ENCODE measurements around the gene RBBP6.

GRCh38 chr16:24516900-24517669 lies 22.3 kb upstream of the RBBP6 start:
- TF ChIP-seq, protein P1, sequence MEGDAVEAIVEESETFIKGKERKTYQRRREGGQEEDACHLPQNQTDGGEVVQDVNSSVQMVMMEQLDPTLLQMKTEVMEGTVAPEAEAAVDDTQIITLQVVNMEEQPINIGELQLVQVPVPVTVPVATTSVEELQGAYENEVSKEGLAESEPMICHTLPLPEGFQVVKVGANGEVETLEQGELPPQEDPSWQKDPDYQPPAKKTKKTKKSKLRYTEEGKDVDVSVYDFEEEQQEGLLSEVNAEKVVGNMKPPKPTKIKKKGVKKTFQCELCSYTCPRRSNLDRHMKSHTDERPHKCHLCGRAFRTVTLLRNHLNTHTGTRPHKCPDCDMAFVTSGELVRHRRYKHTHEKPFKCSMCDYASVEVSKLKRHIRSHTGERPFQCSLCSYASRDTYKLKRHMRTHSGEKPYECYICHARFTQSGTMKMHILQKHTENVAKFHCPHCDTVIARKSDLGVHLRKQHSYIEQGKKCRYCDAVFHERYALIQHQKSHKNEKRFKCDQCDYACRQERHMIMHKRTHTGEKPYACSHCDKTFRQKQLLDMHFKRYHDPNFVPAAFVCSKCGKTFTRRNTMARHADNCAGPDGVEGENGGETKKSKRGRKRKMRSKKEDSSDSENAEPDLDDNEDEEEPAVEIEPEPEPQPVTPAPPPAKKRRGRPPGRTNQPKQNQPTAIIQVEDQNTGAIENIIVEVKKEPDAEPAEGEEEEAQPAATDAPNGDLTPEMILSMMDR (conservative IDR thresholded peaks at IDR 0.05; ENCODE audit: low read depth in 2 of 2) = peak; percentile 91 to 92
- TF ChIP-seq POLR2AphosphoS5 (IDR thresholded peaks at IDR 0.05; ENCODE audit: low read depth) (no peak), STAT1 (IDR thresholded peaks at IDR 0.05; ENCODE audit: unreplicated experiment) (no peak), CREB1 (CRISPR knock-in tag; IDR thresholded peaks at IDR 0.05; ENCODE audit: low read depth) (no peak), EZH2 (IDR thresholded peaks at IDR 0.05; ENCODE audit: low read depth, unreplicated experiment) (no peak), EZH2phosphoT487 (IDR thresholded peaks at IDR 0.05; ENCODE audit: unreplicated experiment) (no peak), ZNF114 (CRISPR knock-in tag; IDR thresholded peaks at IDR 0.05) (peak; percentile 78; the same call in 1 of the 2 replicates)
- TF ChIP-seq, protein P2, sequence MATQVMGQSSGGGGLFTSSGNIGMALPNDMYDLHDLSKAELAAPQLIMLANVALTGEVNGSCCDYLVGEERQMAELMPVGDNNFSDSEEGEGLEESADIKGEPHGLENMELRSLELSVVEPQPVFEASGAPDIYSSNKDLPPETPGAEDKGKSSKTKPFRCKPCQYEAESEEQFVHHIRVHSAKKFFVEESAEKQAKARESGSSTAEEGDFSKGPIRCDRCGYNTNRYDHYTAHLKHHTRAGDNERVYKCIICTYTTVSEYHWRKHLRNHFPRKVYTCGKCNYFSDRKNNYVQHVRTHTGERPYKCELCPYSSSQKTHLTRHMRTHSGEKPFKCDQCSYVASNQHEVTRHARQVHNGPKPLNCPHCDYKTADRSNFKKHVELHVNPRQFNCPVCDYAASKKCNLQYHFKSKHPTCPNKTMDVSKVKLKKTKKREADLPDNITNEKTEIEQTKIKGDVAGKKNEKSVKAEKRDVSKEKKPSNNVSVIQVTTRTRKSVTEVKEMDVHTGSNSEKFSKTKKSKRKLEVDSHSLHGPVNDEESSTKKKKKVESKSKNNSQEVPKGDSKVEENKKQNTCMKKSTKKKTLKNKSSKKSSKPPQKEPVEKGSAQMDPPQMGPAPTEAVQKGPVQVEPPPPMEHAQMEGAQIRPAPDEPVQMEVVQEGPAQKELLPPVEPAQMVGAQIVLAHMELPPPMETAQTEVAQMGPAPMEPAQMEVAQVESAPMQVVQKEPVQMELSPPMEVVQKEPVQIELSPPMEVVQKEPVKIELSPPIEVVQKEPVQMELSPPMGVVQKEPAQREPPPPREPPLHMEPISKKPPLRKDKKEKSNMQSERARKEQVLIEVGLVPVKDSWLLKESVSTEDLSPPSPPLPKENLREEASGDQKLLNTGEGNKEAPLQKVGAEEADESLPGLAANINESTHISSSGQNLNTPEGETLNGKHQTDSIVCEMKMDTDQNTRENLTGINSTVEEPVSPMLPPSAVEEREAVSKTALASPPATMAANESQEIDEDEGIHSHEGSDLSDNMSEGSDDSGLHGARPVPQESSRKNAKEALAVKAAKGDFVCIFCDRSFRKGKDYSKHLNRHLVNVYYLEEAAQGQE (IDR thresholded peaks at IDR 0.05; ENCODE audit: unreplicated experiment) = no peak
- TF ChIP-seq, protein P3, sequence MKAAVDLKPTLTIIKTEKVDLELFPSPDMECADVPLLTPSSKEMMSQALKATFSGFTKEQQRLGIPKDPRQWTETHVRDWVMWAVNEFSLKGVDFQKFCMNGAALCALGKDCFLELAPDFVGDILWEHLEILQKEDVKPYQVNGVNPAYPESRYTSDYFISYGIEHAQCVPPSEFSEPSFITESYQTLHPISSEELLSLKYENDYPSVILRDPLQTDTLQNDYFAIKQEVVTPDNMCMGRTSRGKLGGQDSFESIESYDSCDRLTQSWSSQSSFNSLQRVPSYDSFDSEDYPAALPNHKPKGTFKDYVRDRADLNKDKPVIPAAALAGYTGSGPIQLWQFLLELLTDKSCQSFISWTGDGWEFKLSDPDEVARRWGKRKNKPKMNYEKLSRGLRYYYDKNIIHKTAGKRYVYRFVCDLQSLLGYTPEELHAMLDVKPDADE (IDR thresholded peaks at IDR 0.05) = no peak

All from GM23338 (cell line).